ENCODE measurements around the gene OR10A3.

The OR10A3 gene

GRCh38 chr11:7931168-7931567 lies 10.3 kb downstream of the OR10A3 start, which contains the start of gene OR10A6:
Gene OR10A6 (minus strand): TSS chr11:7931268. CDS start chr11:7928662, 2,606 bp downstream.
- TF ChIP-seq CTCF (conservative IDR thresholded peaks at IDR 0.05) = no peak
- TF ChIP-seq ZFX (IDR thresholded peaks at IDR 0.05) = no peak
- H3K27ac ChIP-seq = no peak within 1 kb of the TSS

- no peak overlapping the region for H3K27ac ChIP-seq
- no peak for TF ChIP-seq ZFX (IDR thresholded peaks at IDR 0.05)
- no peak for TF ChIP-seq CTCF (conservative IDR thresholded peaks at IDR 0.05)
Measured at GRCh38 chr11:7927635-7928034, 13.9 kb downstream of the OR10A3 start.

- TF ChIP-seq ZFX (IDR thresholded peaks at IDR 0.05) (no peak), CTCF (conservative IDR thresholded peaks at IDR 0.05) (no peak)
- H3K27ac ChIP-seq = no peak overlapping the region
Measured at GRCh38 chr11:7924536-7924935, 17.0 kb downstream of the OR10A3 start.

GRCh38 chr11:7918141-7918540 lies 23.4 kb downstream of the OR10A3 start:
- H3K27ac ChIP-seq = no peak overlapping the region
- no peak for TF ChIP-seq CTCF (conservative IDR thresholded peaks at IDR 0.05)
- TF ChIP-seq ZFX (IDR thresholded peaks at IDR 0.05) = no peak

GRCh38 chr11:7911011-7911410 lies 30.5 kb downstream of the OR10A3 start:
- TF ChIP-seq CTCF (conservative IDR thresholded peaks at IDR 0.05) = no peak
- TF ChIP-seq ZFX (IDR thresholded peaks at IDR 0.05) = no peak
- H3K27ac ChIP-seq = no peak overlapping the region

GRCh38 chr11:7910286-7910788 lies 31.2 kb downstream of the OR10A3 start:
- TF ChIP-seq CTCF (conservative IDR thresholded peaks at IDR 0.05) (no peak), ZFX (IDR thresholded peaks at IDR 0.05) (no peak)
- no peak overlapping the region for H3K27ac ChIP-seq

GRCh38 chr11:7909585-7910285 lies 31.8 kb downstream of the OR10A3 start:
- no peak overlapping the region for H3K27ac ChIP-seq
- TF ChIP-seq CTCF (conservative IDR thresholded peaks at IDR 0.05) (no peak), ZFX (IDR thresholded peaks at IDR 0.05) (no peak)

Measured in C4-2B (cell line).